Measurements from ENCODE around the gene REP15.
"Not testable (repeated sequence)": the region's sequence is repeated elsewhere in the genome, so short reads cannot be mapped to it uniquely, and the experiment has no call there.

The REP15 gene

GRCh38 chr12:27703720-27704452 lies 7.6 kb downstream of the REP15 start:
- peak; percentile 68 for DNase-seq

- no peak for DNase-seq
Measured at GRCh38 chr12:27705263-27705662, 9.0 kb downstream of the REP15 start.

GRCh38 chr12:27707216-27707615 lies 11.0 kb downstream of the REP15 start:
- DNase-seq: no peak

DNA sequence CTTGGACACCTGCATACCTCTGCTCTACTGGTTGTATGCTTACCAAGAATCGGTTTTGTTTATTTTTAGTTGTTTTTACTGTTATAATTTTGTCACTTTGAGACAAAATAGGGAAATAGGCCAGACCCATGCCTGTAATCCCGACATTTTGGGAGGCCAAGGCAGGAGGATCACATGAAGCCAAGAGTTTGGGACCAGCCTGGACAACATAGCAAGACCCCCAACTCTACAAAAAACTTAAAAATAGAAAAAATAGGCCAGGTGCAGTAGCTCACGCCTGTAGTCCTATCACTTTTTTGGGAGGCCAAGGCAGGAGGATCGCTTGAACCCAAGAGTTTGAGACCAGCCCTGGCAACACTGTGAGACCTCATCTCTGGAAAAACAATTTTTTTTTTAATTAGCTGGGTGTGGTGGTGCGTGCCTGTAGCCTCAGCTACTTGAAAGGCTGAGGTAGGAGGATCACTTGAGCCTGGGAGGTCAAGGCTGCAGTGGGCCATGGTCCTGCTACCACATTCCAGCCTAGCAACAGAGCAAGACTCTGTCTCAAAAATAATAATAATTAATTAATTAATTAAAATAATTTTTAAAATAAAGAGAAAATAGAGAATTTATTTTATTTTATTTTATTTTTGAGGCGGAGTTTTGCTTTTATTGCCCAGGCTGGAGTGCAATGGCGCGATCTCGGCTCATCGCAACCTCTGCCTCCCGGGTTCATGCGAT lies 13.1 kb downstream of the REP15 start:
- DNase-seq: no peak

GRCh38 chr12:27709932-27710591 lies 13.8 kb downstream of the REP15 start:
- no peak for DNase-seq

- DNase-seq: peak; percentile 93
Measured at GRCh38 chr12:27710592-27711316, 14.5 kb downstream of the REP15 start, which contains the start of gene MRPS35. TSS of gene MRPS35 (plus strand) at chr12:27710832. CDS start at chr12:27710844, 12 bp downstream.

DNA sequence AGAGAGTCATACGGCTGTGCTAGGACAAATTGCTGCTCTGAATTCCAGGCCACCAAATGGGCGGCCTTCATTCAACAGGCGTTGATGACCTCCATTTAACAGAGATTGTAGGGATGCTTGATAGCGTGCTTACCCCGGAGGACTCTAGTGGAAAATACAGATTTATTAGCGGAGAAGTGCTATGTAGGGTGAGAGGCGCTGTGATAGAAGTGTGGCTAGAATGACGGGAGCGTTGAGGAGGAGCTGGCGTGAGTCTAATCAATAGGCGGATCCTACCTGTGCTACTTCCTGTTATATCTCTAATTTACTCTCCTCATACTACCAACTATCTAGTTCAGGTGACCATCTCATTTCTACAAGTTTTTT lies 15.1 kb downstream of the REP15 start:
- DNase-seq: no peak

- DNase-seq: no peak
Measured at GRCh38 chr12:27711967-27712366, 15.7 kb downstream of the REP15 start.

GRCh38 chr12:27723212-27723611 lies 27.0 kb downstream of the REP15 start:
- DNase-seq: no peak

- no peak for DNase-seq
Measured at GRCh38 chr12:27730097-27730588, 33.9 kb downstream of the REP15 start.

DNA sequence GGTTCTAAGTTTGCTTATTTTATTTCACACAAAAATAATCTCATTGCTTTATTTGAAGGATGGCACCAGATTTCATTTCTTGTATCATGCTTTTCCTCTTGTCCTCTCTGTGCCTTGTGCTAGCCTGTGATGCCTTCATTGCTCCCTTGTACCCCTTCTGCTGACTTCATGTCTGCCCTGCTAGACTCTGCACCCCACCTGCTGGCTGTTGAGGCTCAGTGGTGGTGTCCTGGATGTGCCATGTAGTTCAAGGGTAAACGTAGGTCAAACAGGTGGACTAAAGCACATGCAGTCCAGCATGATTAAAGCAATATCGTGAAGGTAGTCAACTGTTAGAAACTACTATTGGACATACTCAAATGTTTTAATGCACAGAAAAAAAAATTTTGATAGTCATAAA lies 36.0 kb downstream of the REP15 start:
- DNase-seq: no peak

- peak; percentile 34 for DNase-seq
Measured at GRCh38 chr12:27733052-27733656, 36.9 kb downstream of the REP15 start.

GRCh38 chr12:27733791-27734190 lies 37.5 kb downstream of the REP15 start:
- no peak for DNase-seq

DNA sequence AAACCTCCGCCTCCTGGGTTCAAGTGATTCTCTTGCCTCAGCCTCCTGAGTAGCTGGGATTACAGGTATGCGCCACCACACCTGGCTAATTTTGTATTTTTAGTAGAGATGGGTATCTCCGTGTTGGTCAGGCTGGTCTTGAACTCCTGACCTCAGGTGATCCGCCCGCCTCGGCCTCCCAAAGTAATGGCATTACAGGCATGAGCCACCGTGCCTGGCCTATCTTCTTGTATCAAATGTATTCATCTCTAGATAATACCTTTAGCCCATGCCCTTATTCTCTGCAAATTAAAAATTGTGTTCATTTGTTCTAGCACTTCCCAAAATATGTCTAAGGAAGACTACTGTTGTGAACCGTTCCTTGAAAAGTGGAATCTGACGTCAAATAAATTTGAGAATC lies 38.1 kb downstream of the REP15 start:
- DNase-seq: not testable (repeated sequence)

DNA sequence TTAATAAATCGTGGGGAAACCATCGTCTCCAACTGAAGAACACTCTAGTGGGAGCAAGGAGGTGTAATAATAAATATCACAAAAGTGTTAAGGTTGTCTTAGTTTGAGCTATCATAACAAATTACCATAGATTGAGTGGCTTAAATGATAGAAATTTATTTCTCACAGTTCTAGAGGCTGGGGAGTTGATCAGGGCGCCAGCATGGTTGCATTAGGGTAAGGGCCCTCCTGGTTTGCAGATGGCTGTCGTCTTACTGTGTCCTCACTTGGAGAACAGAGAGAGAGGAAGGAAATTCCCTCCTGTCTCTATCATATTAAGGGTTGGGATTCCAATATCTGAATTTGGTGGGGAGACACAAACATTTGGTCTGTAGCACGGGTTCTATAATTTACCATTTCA lies 47.4 kb downstream of the REP15 start:
- no peak for DNase-seq

DNA sequence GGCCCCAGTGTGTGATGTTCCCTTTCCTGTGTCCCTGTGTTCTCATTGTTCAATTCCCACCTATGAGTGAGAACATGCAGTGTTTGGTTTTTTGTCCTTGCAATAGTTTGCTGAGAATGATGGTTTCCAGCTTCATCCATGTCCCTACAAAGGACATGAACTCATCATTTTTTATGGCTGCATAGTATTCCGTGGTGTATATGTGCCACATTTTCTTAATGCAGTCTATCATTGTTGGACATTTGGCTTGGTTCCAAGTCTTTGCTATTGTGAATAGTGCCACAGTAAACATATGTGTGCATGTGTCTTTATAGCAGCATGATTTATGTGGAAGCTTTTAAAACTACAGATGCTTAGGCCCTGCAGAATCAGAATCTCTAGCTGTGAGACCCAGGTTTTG lies 49.5 kb downstream of the REP15 start:
- not testable (repeated sequence) for DNase-seq
